HepG2 (cell line): ENCODE measurements around the gene GFAP. TPM values are rescaled to one million over a fixed set of nuclear protein-coding genes. Genes with fewer than 3 reads are reported as not detected.

Experiments
- ARID2 ChIP-seq: sonication (generic); formaldehyde crosslinking; IDR thresholded peaks from 2 replicates; pipeline ENCODE4 v1.8.1; 2022; ENCODE audit warnings: mild to moderate bottlenecking, missing genetic modification reagents, borderline replicate concordance
- ETV6 ChIP-seq: sonication (generic); formaldehyde crosslinking; conservative IDR thresholded peaks from 2 replicates; pipeline ENCODE4 v1.4.0; 2020; ENCODE audit warnings: missing genetic modification reagents
- IRX3 ChIP-seq: sonication (generic); formaldehyde crosslinking; IDR thresholded peaks from 2 replicates; pipeline ENCODE4 v1.8.1; 2023; ENCODE audit warnings: mild to moderate bottlenecking, low read depth, missing genetic modification reagents, borderline replicate concordance
- KAT2B ChIP-seq: fragments of 150-350 bp; IDR thresholded peaks from 2 replicates; pipeline ENCODE4 v1.6.1; 2014; ENCODE audit warnings: low read depth, low read length, borderline replicate concordance
- KMT2A ChIP-seq: sonication (generic); formaldehyde crosslinking; IDR thresholded peaks from 2 replicates; pipeline ENCODE4 v1.4.0; 2020; ENCODE audit warnings: missing genetic modification reagents
- NFIC ChIP-seq: IDR thresholded peaks from 2 replicates; pipeline ENCODE4 v1.6.1; 2012; ENCODE audit warnings: mild to moderate bottlenecking, low read length, inconsistent platforms
- NONO ChIP-seq, 2 experiments: fragments of 450-650 bp in 1 of 2; sonication (generic) in 1 of 2; formaldehyde crosslinking in 1 of 2; IDR thresholded peaks in 1 of 2; conservative IDR thresholded peaks in 1 of 2; 2 replicates each; pipeline versions ENCODE4 v1.6.1 to v1.8.0; 2017 to 2022; ENCODE audit warnings: mild to moderate bottlenecking in 1 of 2, missing genetic modification reagents in 1 of 2, moderate library complexity in 1 of 2
- SOX6 ChIP-seq, 2 experiments: fragments of 450-650 bp in 1 of 2; sonication (generic) in 1 of 2; formaldehyde crosslinking in 1 of 2; IDR thresholded peaks; 2 replicates each; pipeline versions ENCODE4 v1.4.0 to v1.6.1; 2017 to 2020; ENCODE audit warnings: antibody characterized with exemption in 1 of 2, mild to moderate bottlenecking in 1 of 2, missing genetic modification reagents in 1 of 2
- SSRP1 ChIP-seq: IDR thresholded peaks from 2 replicates; pipeline ENCODE4 v1.6.1; 2016; ENCODE audit warnings: control low read depth
- STAT5B ChIP-seq: sonication (generic); formaldehyde crosslinking; IDR thresholded peaks from 2 replicates; pipeline ENCODE4 v1.4.0; 2020; ENCODE audit warnings: missing genetic modification reagents
- TOPORS ChIP-seq: sonication (generic); formaldehyde crosslinking; IDR thresholded peaks from 2 replicates; pipeline ENCODE4 v1.8.0; 2023; ENCODE audit warnings: mild to moderate bottlenecking, missing genetic modification reagents
- WIZ ChIP-seq: sonication (generic); formaldehyde crosslinking; IDR thresholded peaks from 2 replicates; pipeline ENCODE4 v1.5.1; 2020; ENCODE audit warnings: mild to moderate bottlenecking, missing genetic modification reagents
- ZFP36 ChIP-seq: fragments of 150-350 bp; IDR thresholded peaks from 2 replicates; pipeline ENCODE4 v1.6.1; 2018; ENCODE audit warnings: borderline replicate concordance, low read length, low read depth; ENCODE audit not compliant: partially characterized antibody
- ZNF101 ChIP-seq: sonication (generic); formaldehyde crosslinking; IDR thresholded peaks from 2 replicates; pipeline ENCODE4 v1.4.0; 2020; ENCODE audit warnings: mild to moderate bottlenecking, low read depth, missing genetic modification reagents, borderline replicate concordance
- ZNF205 ChIP-seq: IDR thresholded peaks from 2 replicates; pipeline ENCODE4 v1.6.1; 2018; ENCODE audit warnings: missing biosample characterization, missing genetic modification reagents
- ZNF367 ChIP-seq: sonication (generic); formaldehyde crosslinking; IDR thresholded peaks from 2 replicates; pipeline ENCODE4 v1.4.0; 2020; ENCODE audit warnings: missing genetic modification reagents, borderline replicate concordance
- ZNF441 ChIP-seq: sonication (generic); formaldehyde crosslinking; IDR thresholded peaks from 2 replicates; pipeline ENCODE4 v1.7.0; 2021; ENCODE audit warnings: missing genetic modification reagents, borderline replicate concordance
- ZNF75D ChIP-seq: sonication (generic); formaldehyde crosslinking; IDR thresholded peaks from 2 replicates; pipeline ENCODE4 v1.8.1; 2023; ENCODE audit warnings: missing genetic modification reagents, mild to moderate bottlenecking, borderline replicate concordance
- ZNF766 ChIP-seq: sonication (generic); formaldehyde crosslinking; IDR thresholded peaks from 2 replicates; pipeline ENCODE4 v1.5.0; 2020; ENCODE audit warnings: missing genetic modification reagents, borderline replicate concordance
- ZNF83 ChIP-seq: sonication (generic); formaldehyde crosslinking; IDR thresholded peaks from 2 replicates; pipeline ENCODE4 v1.4.0; 2020; ENCODE audit warnings: missing genetic modification reagents, mild to moderate bottlenecking, borderline replicate concordance
- polyA plus RNA-seq, 8 experiments: library from polyadenylated mRNA; depleted of rRNA in 3 of 8; stranded (reverse) in 7 of 8; unstranded in 1 of 8; fragments of >200 nt; fragmentation: Illumina TruSeq in 4 of 8; extraction: Trizol in 4 of 8; gene quantifications; 2 replicates each; pipeline versions ENCODE4 v1.2.1 to v1.2.3, GENCODE V29; 2011 to 2016; ENCODE audit warnings: low read depth in 4 of 8, missing spikeins in 1 of 8, mixed read lengths in 1 of 8; ENCODE audit not compliant: insufficient read depth in 1 of 8
- total RNA-seq, 5 experiments: library from RNA; depleted of rRNA; stranded (reverse); fragments of >200 nt; fragmentation: Illumina TruSeq; extraction: Trizol; gene quantifications; 2 replicates each; pipeline ENCODE4 v1.2.3, GENCODE V29; 2016; ENCODE audit warnings: low read depth in 1 of 5
- TF ChIP-seq, protein P1 (sequence below): sonication (generic); formaldehyde crosslinking; IDR thresholded peaks from 2 replicates; pipeline ENCODE4 v1.4.0; 2020; ENCODE audit warnings: missing genetic modification reagents
- TF ChIP-seq, protein P2 (sequence below): sonication (generic); formaldehyde crosslinking; IDR thresholded peaks from 2 replicates; pipeline ENCODE4 v1.8.0; 2022; ENCODE audit warnings: missing genetic modification reagents, mild to moderate bottlenecking, moderate library complexity, borderline replicate concordance

GFAP gene
- total and polyA plus RNA-seq, 2 of the 13 experiments (the other 11 are each of a cell fraction or from before 2014, with no cell fraction given) = 0.11 to 0.29 TPM

DNA sequence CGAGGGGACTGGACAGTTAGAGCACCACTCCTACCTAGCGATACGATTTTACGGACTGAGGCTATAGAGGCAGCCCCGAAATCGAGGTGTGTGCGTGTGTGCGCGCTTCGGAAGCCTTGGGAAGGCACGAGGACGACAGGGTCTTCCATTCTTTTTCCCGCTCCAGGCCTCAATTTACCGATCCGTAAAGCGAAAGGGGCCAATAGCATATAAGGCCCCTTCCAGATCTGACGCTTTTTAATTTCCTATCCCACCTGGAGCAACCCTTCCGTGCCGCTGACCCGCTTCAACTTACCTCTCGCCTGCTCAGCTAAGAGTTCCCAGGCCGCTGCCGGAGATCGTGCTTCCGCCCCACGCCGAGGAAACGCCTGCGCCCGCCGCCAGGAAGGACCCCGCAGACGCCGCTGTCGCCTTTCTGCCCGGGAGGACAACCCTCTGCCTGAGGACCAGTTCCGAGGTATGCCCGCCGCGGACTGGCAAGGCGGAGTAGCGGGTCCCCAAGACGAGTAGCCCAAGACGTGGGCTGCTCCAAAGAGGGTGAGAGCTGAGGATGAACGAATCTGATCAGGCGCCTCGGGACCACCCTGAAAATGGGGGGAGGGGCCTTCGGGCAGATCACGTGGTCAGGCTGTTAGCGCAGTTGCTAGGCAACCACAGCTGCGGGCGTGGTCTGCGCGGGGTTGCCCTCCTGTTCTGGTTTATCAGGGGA lies 16.1 kb downstream of the GFAP start, which contains the start of gene EFTUD2 (continued):
- peak; percentile 59; the same call in 1 of the 2 replicates for TF ChIP-seq ZNF367 (CRISPR knock-in tag)
- TF ChIP-seq KAT2B = no peak
- peak; percentile 95 for TF ChIP-seq ARID2 (CRISPR knock-in tag)
- no peak for TF ChIP-seq NONO (IDR thresholded peaks at IDR 0.05)
- TF ChIP-seq NONO (CRISPR knock-in tag; conservative IDR thresholded peaks at IDR 0.05) = peak; percentile 100
- TF ChIP-seq SSRP1 (CRISPR knock-in tag) = no peak
- peak; percentile 93 for TF ChIP-seq ZNF205 (CRISPR knock-in tag)
- TF ChIP-seq IRX3 (CRISPR knock-in tag) = peak; percentile 92; the same call in 1 of the 2 replicates
- TF ChIP-seq ZNF101 (CRISPR knock-in tag) = 0 out of 2 replicates have a peak, but pooled peaks have one; percentile 84
- no peak for TF ChIP-seq ZNF441
- peak; percentile 98 for TF ChIP-seq TOPORS (CRISPR knock-in tag)
- no peak for TF ChIP-seq ZFP36
- TF ChIP-seq ZNF83 (CRISPR knock-in tag) = 0 out of 2 replicates have a peak, but pooled peaks have one; percentile 66
- TF ChIP-seq NFIC = 0 out of 2 replicates have a peak, but pooled peaks have one; percentile 55
- TF ChIP-seq, protein P1, sequence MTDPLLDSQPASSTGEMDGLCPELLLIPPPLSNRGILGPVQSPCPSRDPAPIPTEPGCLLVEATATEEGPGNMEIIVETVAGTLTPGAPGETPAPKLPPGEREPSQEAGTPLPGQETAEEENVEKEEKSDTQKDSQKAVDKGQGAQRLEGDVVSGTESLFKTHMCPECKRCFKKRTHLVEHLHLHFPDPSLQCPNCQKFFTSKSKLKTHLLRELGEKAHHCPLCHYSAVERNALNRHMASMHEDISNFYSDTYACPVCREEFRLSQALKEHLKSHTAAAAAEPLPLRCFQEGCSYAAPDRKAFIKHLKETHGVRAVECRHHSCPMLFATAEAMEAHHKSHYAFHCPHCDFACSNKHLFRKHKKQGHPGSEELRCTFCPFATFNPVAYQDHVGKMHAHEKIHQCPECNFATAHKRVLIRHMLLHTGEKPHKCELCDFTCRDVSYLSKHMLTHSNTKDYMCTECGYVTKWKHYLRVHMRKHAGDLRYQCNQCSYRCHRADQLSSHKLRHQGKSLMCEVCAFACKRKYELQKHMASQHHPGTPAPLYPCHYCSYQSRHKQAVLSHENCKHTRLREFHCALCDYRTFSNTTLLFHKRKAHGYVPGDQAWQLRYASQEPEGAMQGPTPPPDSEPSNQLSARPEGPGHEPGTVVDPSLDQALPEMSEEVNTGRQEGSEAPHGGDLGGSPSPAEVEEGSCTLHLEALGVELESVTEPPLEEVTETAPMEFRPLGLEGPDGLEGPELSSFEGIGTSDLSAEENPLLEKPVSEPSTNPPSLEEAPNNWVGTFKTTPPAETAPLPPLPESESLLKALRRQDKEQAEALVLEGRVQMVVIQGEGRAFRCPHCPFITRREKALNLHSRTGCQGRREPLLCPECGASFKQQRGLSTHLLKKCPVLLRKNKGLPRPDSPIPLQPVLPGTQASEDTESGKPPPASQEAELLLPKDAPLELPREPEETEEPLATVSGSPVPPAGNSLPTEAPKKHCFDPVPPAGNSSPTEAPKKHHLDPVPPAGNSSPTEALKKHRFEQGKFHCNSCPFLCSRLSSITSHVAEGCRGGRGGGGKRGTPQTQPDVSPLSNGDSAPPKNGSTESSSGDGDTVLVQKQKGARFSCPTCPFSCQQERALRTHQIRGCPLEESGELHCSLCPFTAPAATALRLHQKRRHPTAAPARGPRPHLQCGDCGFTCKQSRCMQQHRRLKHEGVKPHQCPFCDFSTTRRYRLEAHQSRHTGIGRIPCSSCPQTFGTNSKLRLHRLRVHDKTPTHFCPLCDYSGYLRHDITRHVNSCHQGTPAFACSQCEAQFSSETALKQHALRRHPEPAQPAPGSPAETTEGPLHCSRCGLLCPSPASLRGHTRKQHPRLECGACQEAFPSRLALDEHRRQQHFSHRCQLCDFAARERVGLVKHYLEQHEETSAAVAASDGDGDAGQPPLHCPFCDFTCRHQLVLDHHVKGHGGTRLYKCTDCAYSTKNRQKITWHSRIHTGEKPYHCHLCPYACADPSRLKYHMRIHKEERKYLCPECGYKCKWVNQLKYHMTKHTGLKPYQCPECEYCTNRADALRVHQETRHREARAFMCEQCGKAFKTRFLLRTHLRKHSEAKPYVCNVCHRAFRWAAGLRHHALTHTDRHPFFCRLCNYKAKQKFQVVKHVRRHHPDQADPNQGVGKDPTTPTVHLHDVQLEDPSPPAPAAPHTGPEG (CRISPR knock-in tag) = no peak; the same call in none of the 2 replicates
- no peak for TF ChIP-seq SOX6 (IDR thresholded peaks at IDR 0.05)
- TF ChIP-seq SOX6 (CRISPR knock-in tag; IDR thresholded peaks at IDR 0.05) = peak; percentile 77
- TF ChIP-seq, protein P2, sequence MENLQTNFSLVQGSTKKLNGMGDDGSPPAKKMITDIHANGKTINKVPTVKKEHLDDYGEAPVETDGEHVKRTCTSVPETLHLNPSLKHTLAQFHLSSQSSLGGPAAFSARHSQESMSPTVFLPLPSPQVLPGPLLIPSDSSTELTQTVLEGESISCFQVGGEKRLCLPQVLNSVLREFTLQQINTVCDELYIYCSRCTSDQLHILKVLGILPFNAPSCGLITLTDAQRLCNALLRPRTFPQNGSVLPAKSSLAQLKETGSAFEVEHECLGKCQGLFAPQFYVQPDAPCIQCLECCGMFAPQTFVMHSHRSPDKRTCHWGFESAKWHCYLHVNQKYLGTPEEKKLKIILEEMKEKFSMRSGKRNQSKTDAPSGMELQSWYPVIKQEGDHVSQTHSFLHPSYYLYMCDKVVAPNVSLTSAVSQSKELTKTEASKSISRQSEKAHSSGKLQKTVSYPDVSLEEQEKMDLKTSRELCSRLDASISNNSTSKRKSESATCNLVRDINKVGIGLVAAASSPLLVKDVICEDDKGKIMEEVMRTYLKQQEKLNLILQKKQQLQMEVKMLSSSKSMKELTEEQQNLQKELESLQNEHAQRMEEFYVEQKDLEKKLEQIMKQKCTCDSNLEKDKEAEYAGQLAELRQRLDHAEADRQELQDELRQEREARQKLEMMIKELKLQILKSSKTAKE (CRISPR knock-in tag) = peak; percentile 86
- TF ChIP-seq ZNF766 (CRISPR knock-in tag) = peak; percentile 90
- peak; percentile 93; the same call in 1 of the 2 replicates for TF ChIP-seq ETV6 (CRISPR knock-in tag)
- peak; percentile 57; the same call in 1 of the 2 replicates for TF ChIP-seq WIZ (CRISPR knock-in tag)
- TF ChIP-seq ZNF75D (CRISPR knock-in tag) = peak; percentile 48; the same call in 1 of the 2 replicates
- TF ChIP-seq STAT5B (CRISPR knock-in tag) = no peak
- peak; percentile 100 for TF ChIP-seq KMT2A
